GM18526 (cell line): ENCODE data around the gene ABCG8.

Source experiments
- POLR2A ChIP-seq: IDR thresholded peaks from 3 replicates; pipeline ENCODE4 v1.6.1; 2011; ENCODE audit not compliant: insufficient read length; ENCODE audit errors: extremely low read depth

Gene ABCG8

GRCh38 chr2:43842866-43843226 lies 4.1 kb downstream of the ABCG8 start:
- no peak for TF ChIP-seq POLR2A

GRCh38 chr2:43845181-43845580 lies 6.4 kb downstream of the ABCG8 start:
- no peak for TF ChIP-seq POLR2A

- TF ChIP-seq POLR2A, result no peak
Observed at GRCh38 chr2:43846140-43846793, 7.5 kb downstream of the ABCG8 start.

- TF ChIP-seq POLR2A, result no peak
Observed at GRCh38 chr2:43848214-43848613, 9.4 kb downstream of the ABCG8 start.

- no peak for TF ChIP-seq POLR2A
Observed at GRCh38 chr2:43851011-43851980, 12.5 kb downstream of the ABCG8 start.

- no peak for TF ChIP-seq POLR2A
Observed at GRCh38 chr2:43852196-43852730, 13.5 kb downstream of the ABCG8 start.

- TF ChIP-seq POLR2A, result no peak
Observed at GRCh38 chr2:43853141-43854081, 14.6 kb downstream of the ABCG8 start.

- no peak for TF ChIP-seq POLR2A
Observed at GRCh38 chr2:43854671-43855070, 15.9 kb downstream of the ABCG8 start.

GRCh38 chr2:43855292-43855691 lies 16.5 kb downstream of the ABCG8 start:
- no peak for TF ChIP-seq POLR2A

GRCh38 chr2:43872151-43872550 lies 33.4 kb downstream of the ABCG8 start:
- TF ChIP-seq POLR2A, result no peak

- TF ChIP-seq POLR2A, result no peak
Observed at GRCh38 chr2:43874776-43875451, 36.1 kb downstream of the ABCG8 start.

- TF ChIP-seq POLR2A, result no peak
Observed at GRCh38 chr2:43877782-43878464, 39.2 kb downstream of the ABCG8 start.

- TF ChIP-seq POLR2A, result no peak
Observed at GRCh38 chr2:43879261-43879660, 40.5 kb downstream of the ABCG8 start.

- TF ChIP-seq POLR2A, result no peak
Observed at GRCh38 chr2:43880471-43880870, 41.7 kb downstream of the ABCG8 start.
